HEK293 (cell line): ENCODE measurements around the gene CARD6.

Source experiments
- CTCF ChIP-seq: fragments of 450-650 bp; formaldehyde crosslinking; IDR thresholded peaks from 2 replicates; pipeline ENCODE4 v1.5.1; 2016; ENCODE audit warnings: missing biosample characterization, missing genetic modification characterization
- TF ChIP-seq, protein P1 (sequence below): fragments of 450-650 bp; formaldehyde crosslinking; IDR thresholded peaks from 2 replicates; pipeline ENCODE4 v1.5.1; 2016; ENCODE audit warnings: missing biosample characterization, missing genetic modification characterization
- TF ChIP-seq, protein P2 (sequence below): fragments of 450-650 bp; formaldehyde crosslinking; IDR thresholded peaks from 2 replicates; pipeline ENCODE4 v1.5.1; 2017; ENCODE audit warnings: missing biosample characterization, missing genetic modification characterization

DNA sequence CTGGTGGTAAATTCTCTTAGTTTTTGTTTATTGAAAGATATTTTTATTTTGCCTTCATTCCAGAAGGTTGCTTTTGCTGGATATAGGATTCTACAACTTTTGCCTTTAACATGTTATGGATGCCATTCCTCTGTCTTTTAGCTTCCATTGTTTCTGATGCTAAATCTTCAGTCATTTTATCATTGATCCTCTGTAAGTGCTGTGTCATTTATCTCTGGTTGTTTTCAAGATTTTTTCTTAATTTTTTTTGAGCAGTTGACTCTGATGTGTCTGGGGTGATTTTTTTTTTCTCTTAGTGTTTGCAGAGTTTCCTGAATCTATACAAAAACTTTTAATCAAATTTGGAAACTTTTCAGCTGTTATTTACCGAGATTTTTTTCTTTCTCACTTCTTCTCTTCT, 6.4 kb downstream of the CARD6 start:
- TF ChIP-seq, protein P1, sequence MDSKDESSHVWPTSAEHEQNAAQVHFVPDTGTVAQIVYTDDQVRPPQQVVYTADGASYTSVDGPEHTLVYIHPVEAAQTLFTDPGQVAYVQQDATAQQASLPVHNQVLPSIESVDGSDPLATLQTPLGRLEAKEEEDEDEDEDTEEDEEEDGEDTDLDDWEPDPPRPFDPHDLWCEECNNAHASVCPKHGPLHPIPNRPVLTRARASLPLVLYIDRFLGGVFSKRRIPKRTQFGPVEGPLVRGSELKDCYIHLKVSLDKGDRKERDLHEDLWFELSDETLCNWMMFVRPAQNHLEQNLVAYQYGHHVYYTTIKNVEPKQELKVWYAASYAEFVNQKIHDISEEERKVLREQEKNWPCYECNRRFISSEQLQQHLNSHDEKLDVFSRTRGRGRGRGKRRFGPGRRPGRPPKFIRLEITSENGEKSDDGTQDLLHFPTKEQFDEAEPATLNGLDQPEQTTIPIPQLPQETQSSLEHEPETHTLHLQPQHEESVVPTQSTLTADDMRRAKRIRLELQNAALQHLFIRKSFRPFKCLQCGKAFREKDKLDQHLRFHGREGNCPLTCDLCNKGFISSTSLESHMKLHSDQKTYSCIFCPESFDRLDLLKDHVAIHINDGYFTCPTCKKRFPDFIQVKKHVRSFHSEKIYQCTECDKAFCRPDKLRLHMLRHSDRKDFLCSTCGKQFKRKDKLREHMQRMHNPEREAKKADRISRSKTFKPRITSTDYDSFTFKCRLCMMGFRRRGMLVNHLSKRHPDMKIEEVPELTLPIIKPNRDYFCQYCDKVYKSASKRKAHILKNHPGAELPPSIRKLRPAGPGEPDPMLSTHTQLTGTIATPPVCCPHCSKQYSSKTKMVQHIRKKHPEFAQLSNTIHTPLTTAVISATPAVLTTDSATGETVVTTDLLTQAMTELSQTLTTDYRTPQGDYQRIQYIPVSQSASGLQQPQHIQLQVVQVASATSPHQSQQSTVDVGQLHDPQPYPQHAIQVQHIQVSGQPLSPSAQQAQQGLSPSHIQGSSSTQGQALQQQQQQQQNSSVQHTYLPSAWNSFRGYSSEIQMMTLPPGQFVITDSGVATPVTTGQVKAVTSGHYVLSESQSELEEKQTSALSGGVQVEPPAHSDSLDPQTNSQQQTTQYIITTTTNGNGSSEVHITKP (tag by site-specific recombination): no peak; the same call in 1 of the 2 replicates
- no peak for TF ChIP-seq CTCF (tag by site-specific recombination)
- TF ChIP-seq, protein P2, sequence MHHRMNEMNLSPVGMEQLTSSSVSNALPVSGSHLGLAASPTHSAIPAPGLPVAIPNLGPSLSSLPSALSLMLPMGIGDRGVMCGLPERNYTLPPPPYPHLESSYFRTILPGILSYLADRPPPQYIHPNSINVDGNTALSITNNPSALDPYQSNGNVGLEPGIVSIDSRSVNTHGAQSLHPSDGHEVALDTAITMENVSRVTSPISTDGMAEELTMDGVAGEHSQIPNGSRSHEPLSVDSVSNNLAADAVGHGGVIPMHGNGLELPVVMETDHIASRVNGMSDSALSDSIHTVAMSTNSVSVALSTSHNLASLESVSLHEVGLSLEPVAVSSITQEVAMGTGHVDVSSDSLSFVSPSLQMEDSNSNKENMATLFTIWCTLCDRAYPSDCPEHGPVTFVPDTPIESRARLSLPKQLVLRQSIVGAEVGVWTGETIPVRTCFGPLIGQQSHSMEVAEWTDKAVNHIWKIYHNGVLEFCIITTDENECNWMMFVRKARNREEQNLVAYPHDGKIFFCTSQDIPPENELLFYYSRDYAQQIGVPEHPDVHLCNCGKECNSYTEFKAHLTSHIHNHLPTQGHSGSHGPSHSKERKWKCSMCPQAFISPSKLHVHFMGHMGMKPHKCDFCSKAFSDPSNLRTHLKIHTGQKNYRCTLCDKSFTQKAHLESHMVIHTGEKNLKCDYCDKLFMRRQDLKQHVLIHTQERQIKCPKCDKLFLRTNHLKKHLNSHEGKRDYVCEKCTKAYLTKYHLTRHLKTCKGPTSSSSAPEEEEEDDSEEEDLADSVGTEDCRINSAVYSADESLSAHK: no peak
